Activated T-cell treated with anti-CD3 and anti-CD28 coated beads, Interleukin-2, amount 50 U/mL, for 1 hour (primary cell): ENCODE data around the gene TMCO1.
"Not testable (repeated sequence)": the region's sequence is repeated elsewhere in the genome, so short reads cannot be mapped to it uniquely, and the experiment has no call there.

Experiments used
- DNase-seq: peaks from one replicate; pipeline ENCODE4 v3.0.0-alpha.2; 2020

TMCO1 gene, protein sequence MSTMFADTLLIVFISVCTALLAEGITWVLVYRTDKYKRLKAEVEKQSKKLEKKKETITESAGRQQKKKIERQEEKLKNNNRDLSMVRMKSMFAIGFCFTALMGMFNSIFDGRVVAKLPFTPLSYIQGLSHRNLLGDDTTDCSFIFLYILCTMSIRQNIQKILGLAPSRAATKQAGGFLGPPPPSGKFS

DNA sequence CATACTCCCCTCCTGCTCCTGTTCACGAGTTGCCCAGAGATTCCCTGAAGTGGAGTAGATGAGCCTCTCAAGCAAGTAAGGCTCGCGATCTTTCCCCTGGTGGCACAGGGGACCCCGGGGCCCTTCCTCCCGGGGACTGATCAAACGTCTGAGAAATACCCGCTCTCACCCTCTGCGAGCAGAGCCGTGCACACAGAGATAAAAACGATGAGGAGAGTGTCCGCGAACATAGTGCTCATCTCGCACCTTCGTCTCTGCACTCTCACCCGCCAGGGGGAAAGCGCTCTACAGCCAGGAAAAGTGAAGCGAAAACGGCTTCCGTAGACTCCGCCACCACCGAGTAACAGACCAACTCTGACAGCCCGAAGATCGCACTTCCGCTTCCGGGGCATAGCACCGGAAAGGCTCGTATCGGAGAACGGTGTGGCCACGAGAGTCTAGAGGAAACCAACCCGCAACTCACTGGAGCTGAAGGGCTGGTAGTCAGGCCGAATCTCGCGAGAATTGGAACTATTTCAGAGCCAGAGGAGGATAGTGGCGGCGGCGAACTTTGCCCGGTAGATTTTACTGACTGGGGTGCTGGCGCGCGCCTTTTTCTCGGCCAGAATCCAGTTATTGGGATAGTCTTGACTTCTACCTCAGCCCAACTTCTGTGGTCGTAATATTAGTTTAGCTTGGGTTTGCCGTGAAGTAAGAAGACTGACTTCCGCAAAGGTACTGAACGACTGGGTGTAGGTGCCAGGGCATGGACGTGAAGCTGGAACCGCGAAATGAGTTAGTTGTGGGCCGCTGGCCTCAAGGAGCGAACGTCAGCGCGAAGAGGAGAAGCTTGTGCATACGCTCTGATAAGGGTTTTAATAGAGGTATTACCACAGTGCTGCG lies at the start of gene TMCO1:
TSS of gene TMCO1 (minus strand) at position 356 of the 882 bp plus-strand sequence. CDS start at position 239, 117 bp downstream.
- DNase-seq: peak; percentile 87

DNA sequence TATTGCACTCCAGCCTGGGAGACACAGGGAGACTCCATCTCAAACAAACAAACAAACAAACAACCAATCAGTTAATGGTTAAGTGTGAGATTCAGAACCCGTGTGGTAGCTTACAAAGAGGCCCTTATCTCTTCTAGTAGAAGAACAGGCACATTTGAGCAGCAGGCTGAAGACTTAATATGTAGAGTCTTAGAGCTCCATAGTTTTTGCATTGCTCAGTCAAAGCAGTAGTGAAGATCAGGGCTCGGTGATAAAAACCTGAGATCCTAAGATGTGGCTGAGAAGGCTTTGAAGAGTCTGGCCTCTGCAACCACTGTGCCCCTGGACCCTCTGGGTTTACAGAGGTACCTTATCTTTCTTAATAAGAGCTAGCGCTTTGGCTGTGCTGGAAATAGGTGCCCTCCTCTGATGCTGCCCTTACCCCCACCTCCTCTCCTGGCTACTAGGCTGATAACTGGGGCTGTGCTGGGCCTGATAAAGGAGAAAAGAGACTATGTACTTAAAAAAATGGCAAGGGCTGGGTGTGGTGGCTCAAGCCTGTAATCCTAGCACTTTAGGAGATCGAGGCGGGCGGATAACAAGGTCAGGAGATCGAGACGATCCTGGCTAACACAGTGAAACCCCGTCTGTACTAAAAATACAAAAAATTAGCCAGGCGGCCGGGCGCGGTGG lies 48.3 kb upstream of the TMCO1 start:
- DNase-seq: no peak

DNA sequence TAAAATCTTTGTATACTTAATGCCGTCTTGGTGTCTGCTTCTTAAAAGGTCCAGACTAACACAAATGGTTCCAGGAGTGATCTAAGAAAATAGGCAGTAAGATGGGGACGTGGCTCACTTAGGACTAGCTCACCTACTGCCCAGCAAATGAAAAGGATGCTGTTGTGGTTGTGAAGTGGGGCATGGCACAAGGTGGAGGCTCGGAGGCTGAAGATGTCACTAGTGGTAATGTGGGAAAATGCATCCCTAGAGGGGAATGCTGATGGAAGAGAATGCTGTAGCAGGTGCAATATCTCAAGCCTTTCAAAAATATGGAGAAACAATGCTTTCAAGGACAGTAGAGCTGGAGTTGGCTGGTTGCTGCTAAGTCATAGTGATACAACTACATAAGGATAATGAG lies 47.5 kb upstream of the TMCO1 start:
- DNase-seq: no peak

DNA sequence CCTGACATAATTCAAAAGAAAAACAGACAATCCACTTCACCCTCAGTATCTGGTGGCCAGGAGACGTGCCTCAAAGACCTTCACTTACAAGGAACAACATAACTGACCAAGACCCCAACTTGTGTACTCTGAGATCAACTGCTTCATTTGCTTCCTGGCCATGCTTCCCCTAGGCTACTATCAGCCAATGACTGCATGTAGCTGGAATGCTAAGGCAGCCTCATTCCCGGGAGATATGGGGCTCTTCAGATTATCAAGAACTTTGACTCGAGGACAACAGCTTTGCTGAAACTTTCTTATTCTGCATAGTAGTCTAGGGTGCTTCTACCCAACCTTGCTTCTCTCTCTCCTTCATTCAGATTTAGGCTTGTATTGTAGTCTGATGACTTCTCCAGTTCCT lies 47.1 kb upstream of the TMCO1 start:
- no peak for DNase-seq

DNA sequence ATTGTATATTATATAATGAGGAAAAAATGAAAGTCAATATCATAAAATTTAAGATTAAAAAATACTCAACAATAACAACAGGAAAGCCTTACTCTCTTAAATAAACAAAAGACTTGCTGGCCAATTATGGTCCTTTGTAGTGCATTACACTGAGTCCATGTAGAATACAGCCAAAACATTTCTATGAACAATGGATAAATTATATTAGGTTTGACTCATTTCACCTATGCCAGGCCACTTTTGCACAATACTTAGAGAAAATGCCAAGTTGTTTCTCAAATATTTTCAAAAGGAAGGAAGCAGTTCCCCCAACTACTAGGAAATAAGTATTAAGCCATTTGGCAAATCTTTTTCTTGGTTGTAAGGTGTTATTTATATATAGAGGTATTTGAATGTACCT lies 38.9 kb upstream of the TMCO1 start:
- no peak for DNase-seq

DNA sequence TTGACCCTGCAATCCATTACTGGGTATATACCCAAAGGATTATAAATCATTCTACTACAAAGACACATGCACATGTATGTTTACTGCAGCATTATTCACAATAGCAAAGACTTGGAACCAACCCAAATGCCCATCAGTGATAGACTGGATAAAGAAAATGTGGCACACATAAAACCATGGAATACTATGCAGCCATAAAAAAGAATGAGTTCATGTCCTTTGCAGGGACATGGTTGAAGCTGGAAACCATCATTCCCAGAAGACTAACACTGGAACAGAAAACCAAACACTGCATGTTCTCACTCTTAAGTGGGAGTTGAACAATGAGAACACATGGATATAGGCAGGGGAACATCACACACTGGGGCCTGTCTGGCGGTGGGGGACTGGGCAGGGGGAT lies 35.8 kb upstream of the TMCO1 start:
- DNase-seq: not testable (repeated sequence)

DNA sequence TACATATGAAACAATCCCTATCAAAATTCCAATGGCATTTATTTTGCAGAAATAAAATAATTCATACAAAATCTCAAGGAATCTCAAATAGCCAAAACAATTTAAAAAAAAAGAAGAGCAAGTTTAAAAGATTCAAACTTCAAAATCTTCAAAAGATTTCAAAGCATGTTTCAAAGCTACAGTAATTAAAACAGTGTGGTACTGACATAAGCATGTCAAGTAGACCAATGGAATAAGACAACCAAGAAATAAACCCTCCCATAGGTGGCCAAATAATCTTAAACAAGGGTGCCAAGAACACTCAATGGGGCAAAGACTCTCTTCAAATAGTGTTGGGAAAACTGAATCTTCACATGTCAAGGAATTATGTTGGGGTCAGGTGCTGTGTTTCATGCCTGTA lies 30.7 kb upstream of the TMCO1 start:
- no peak for DNase-seq

DNA sequence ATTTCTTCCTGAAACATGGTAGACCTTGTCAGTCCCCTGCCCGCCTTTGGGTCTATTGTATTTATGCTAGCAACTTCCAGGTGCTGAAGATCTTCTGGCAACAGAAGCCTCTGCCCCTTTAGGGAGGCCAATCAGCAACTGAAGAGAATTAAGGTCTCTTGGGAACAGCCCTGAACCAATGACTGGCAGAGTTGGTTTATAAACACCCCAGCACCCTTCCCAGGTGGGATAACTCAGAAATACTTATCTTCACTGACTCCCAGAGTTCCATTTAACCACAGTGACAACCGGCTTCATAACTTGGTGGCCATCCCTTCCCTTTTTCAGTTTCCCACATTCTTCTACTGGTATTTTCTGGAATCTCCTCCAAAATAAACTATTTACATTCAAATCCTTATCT lies 27.2 kb upstream of the TMCO1 start:
- DNase-seq: no peak

DNA sequence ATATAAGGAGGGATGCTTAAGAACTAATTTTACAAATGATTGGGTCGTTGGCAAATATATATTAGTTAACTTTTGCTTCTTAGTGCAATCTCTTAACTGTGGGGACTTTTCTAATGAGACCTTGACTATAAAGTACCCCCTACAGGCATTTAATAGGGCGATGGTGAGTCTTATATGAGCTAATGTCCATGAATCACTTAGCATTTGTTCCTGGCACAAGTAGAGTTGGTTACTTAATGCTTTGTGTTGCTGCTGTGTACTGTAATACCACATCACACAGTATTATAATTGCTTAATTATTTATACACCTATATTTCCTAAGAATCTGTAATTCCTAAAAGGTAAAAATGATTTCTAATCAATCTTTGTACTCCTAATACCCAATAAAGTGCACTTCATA lies 25.3 kb upstream of the TMCO1 start:
- no peak for DNase-seq

DNA sequence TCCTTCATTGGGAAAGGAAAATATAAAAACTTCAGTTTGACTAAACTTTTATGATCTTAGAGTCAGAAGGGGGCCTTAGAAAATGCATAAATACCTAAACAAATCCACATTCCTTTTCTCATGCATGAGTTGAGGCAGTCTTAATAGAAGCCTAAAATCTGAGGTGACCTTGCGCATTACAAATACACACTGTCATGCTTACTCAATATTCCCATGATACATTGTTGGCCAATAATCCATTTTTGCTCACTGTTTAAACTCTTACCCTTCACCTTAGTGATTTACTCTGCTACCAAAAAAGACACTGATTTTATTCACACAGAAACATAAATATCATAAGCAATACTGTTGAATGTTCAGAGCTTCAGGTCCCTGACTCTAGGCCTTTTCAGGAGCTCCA lies 19.1 kb upstream of the TMCO1 start:
- DNase-seq: no peak

DNA sequence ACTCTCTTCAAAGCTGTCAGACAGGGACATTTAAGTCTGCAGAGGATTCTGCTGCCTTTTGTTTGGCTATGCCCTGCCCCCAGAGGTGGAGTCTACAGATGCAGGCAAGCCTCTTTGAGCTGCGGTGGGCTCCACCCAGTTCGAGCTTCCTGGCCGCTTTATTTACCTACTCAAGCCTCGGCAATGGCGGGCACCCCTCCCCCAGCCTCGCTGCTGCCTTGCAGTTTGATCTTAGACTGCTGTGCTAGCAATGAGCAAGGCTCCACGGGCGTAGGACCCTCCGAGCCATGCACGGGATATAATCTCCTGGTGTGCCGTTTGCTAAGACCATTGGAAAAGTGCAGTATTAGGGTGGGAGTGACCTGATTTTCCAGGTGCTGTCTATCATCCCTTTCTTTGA lies 14.9 kb upstream of the TMCO1 start:
- DNase-seq: not testable (repeated sequence)

DNA sequence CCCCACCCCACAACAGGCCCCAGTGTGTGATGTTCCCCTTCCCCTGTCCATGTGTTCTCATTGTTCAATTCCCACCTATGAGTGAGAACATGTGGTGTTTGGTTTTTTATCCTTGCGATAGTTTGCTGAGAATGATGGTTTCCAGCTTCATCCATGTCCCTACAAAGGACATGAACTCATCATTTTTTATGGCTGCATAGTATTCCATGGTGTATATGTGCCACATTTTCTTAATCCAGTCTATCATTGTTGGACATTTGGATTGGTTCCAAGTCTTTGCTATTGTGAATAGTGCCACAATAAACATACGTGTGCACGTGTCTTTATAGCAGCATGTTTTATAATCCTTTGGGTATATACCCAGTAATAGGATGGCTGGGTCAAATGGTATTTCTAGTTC lies 9.5 kb upstream of the TMCO1 start:
- not testable (repeated sequence) for DNase-seq

DNA sequence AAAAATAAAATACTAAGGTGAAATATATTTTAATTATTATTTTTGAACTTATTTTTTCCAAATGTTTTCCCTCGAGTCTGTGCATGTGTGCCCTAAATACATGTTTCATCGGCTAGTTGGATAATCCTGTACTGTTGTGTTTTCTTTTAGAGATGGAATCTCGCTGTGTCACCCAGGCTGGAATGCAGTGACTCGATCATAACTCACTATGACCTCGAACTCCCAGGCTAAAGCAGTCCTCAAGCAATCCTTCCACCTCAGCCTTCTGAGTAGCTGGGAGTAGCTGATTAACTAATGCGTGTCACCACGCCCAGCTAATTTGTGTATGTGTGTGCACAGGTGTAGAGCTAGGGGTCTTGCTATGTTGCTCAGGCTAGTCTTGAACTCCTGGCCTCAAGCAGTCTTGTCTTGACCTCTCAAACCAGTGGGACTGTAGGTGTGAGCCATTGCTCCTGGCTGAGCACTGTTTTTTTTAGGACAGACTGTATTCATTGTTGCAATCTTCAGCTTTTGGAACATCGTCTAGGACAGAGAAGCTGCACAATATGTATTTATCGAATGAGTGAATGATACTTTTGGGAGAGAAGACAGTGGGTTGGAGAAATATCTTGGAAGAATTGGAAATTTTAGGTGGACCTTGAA lies 4.8 kb upstream of the TMCO1 start:
- DNase-seq: no peak

DNA sequence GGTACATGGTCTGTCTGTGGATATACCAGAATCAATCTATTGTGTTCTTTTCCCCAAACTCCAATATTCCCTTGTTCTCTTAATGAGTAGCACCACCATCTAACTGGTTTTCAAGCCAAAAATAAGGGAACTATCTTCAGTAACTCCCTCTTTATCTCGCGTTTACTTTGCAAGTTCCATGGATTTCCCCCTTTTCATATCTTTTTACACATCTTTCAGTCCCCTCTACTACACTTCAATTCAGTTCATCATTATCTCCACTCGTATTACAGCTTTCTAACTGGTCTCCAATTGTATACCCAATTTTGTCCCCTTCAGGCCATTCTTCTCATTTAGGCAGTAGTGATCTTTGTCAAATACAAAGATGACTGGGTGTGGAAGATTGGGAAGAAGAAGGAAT lies 4.1 kb upstream of the TMCO1 start:
- no peak for DNase-seq

DNA sequence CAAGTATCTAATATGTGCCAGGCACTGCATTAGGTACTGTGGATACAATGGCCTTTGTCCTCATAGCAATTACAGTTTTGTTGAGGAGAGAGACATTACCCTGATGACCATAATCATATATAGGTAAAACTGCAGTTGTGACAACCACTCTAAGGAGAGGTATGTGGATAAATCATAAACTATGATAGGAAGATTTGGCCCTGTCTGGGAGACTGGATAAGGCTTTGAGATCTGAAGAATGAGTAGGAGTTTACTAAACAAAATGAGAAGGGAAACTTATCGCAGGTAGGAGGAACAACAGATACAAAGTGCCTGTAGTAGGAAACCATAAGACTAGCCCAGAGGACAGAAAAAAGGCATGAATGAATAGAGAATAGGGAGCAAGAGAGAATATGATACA lies 4.4 kb downstream of the TMCO1 start:
- no peak for DNase-seq

DNA sequence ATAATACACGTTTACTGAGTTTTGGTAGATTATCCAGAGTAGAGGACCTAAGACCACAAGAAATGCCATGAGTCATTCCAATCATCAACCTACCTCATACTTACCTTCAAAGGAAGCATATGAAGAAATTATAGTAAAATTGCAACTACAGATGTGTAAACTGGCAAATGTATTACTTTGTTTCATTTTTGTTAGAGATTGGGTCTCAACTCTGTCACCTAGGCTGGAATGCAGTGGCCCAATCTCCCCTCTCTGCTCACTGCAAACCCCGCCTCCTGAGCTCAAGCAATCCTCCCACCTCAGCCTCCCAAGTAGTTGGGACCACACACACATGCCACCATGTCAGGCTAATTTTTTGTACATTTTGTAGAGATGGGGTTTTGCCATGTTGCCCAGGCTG lies 5.2 kb downstream of the TMCO1 start:
- no peak for DNase-seq

DNA sequence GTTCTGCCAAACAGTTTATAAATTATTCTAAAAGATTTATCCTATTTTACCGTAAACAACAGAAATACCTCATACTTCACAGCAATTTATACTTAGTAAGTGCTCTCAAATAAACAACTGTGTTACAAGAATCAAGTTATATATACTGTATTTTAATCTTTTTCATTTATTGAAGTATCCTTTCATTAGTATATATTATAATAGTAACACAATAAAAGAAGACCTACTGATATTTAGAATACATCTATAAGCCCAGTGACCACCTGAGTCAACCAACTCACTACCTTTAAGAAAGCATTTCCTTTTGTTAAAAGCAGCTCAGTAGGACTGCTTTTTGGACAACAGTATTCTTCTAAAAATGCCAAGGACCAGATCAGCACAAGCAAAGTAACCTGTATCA lies 5.9 kb downstream of the TMCO1 start:
- DNase-seq: no peak

DNA sequence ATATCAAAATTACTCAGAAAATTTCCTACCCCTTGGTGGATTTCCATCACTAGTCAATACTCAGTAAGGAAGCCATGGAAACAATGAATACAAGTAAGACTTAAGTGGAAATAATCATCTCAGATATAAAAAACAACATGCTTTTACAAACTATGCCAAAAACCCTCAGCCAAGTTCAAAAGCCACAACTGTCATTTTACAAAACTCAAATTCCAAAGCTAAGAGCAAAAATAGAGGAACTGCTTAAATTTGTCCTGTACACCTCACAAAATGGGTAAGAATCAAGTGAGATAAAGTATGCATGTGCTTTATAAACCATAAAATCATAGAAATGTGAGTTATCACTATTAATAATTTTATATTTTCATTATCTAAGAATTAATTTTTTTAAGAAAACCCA lies 9.6 kb downstream of the TMCO1 start:
- no peak for DNase-seq

DNA sequence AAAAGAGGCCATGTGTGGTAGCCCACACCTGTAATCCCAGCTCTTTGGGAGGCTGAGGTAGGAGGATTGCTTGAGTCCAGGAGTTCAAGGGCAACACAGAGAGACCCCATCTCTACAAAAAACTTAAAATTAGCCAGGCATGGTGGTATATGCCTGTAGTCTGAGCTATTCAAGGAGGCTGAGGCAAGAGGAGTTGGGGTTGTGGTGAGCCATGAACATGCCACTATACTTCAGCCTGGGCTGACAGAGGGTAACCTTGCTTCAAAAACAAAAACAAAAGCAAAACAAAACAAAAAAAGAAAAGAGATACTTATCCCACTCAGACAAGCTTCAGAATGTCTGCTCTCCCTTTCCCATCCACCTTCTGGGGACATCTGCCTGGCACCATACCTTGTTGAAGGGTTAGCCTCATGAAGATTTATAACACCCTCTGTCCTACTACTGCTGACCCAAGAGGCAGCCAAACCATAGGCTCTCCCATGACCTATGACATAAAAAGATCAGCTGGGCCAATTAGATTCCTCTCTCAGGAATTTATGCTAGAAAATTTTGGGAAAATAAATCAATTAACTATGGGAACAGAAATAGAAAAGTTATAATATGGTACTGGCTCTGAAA lies 13.2 kb downstream of the TMCO1 start:
- no peak for DNase-seq

DNA sequence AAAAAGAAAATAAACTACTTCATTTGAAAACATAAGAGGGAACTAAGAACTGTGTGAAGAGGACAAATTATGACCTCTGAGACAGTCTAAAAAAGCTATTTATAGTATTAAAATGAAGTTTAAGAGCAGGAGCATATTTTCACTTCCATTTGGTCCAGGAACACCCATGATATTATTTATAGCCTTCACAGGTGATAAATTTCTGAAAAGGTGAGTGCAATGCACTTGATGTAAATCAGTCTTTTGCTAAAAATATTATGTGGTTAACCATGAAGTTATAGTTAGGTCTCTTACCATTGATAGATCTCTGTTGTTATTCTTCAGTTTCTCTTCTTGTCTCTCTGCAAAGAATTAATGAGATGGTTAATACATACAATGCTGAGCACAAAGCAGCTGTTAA lies 14.7 kb downstream of the TMCO1 start:
- DNase-seq: no peak

DNA sequence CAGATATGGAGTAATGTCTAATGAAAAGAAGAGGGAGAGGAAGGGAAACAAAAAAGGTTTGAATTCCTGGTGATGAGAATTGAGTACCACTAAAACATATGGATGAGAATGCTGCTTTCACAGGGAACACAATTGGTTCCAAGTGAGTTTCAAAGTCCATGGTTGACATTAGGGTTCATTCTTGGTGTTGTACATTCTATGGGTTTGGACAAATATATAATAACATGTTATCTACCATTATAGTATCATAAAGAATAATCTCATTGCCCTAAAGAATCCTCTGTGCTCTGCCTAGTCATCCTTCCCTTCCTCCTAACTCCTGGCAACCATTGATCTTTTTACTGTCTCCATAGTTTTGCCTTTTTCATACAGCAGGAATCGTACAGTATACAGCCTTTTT lies 20.1 kb downstream of the TMCO1 start:
- DNase-seq: no peak

DNA sequence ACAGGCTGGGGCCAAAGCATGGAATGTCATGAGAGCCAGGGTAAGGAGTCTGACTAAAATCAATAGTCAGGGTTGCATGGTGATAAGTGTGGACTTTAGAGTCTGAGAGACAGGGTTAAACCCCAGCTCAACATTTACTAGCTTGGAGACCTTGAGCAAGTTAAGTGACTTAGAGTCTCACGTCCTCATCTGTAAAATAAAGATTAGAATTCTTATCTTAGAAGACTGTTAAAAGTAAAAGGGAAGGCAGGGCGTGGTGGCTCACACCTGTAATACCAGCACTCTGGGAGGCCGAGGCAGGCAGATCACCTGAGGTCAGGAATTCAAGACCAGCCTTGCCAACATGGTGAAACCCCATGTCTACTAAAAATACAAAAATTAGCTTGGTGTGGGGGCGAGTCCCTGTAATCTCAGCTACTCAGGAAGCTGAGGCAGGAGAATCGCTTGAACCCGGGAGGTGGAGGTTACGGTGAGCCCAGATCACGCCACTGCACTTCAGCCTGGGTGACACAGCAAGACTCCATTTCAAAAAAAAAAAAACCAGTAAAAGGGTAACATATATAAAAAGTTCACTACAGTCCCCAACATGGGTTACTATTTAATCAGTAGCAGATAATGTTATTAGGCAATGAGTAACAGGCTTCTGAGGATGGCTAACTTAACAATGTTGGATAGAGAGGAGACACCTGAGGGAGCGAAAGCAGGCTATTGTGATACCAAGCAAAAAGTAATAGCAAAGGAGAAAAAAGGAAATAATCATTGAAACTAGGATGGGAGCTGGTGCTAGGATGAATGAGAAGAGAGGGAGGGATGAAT lies 20.8 kb downstream of the TMCO1 start:
- no peak for DNase-seq
